SK-N-SH (cell line): ENCODE results near the gene SLC26A2. TPM values are rescaled to one million over a fixed set of nuclear protein-coding genes. Genes with fewer than 3 reads are reported as not detected.

Source experiments
- CTCF ChIA-PET: fragments of 300-600, 350-600 bp; formaldehyde crosslinking; extraction: SDS; loops from one replicate; lab custom pipeline; 2021; lab: Yijun Ruan, JAX
- POLR2A ChIA-PET: fragments of 350-600 bp; sonication (Branson Sonifier 250); formaldehyde crosslinking; extraction: SDS; loops from one replicate; lab custom pipeline; 2020; ENCODE audit warnings: antibody characterized with exemption, inconsistent platforms; lab: Yijun Ruan, JAX
- DNase-seq: peaks from one replicate; pipeline ENCODE4 v3.0.0; 2012
- H2AFZ ChIP-seq: fragments of 200-600 bp; sonication (generic); 2 replicates; pipeline ENCODE4 v1.8.1; 2016; ENCODE audit warnings: antibody characterized with exemption, mild to moderate bottlenecking, low read depth
- H3F3A ChIP-seq: fragments of 200-600 bp; sonication (generic); replicated peaks from 2 replicates; pipeline ENCODE3; 2016; ENCODE audit warnings: antibody characterized with exemption, mild to moderate bottlenecking; ENCODE audit not compliant: insufficient read depth
- H3K27ac ChIP-seq, 2 experiments: fragments of 200-500 bp in 1 of 2; fragments of 200-600 bp in 1 of 2; sonication (Bioruptor generic) in 1 of 2; sonication (generic), shearing (Covaris generic) in 1 of 2; 2 replicates each; pipeline versions ENCODE4 v1.5.1 to v1.6.1; 2014 to 2016; ENCODE audit warnings: low read depth in 2 of 2, inconsistent platforms in 1 of 2, low read length in 1 of 2, mild to moderate bottlenecking in 1 of 2, mixed read lengths in 1 of 2
- H3K27me3 ChIP-seq: fragments of 200-600 bp; sonication (generic), shearing (Covaris generic); 2 replicates; pipeline ENCODE4 v1.6.1; 2016; ENCODE audit warnings: mixed run types; ENCODE audit not compliant: insufficient read depth
- H3K36me3 ChIP-seq, 2 experiments: fragments of 200-500 bp in 1 of 2; fragments of 200-600 bp in 1 of 2; sonication (Bioruptor generic) in 1 of 2; sonication (generic) in 1 of 2; replicated peaks in 1 of 2; 2 replicates each; pipeline versions ENCODE3 to v1.5.1; 2014 to 2016; ENCODE audit warnings: low read length in 1 of 2, mild to moderate bottlenecking in 1 of 2; ENCODE audit not compliant: insufficient read depth in 2 of 2, control insufficient read depth in 1 of 2
- H3K4me1 ChIP-seq, 2 experiments: fragments of 200-500 bp in 1 of 2; fragments of 200-600 bp in 1 of 2; sonication (Bioruptor generic) in 1 of 2; sonication (generic), shearing (Covaris generic) in 1 of 2; 2 replicates each; pipeline versions ENCODE4 v1.5.1 to v1.6.1; 2014 to 2016; ENCODE audit warnings: low read depth in 1 of 2, low read length in 1 of 2, mixed run types in 1 of 2; ENCODE audit not compliant: insufficient read depth in 2 of 2, control insufficient read depth in 1 of 2
- H3K4me2 ChIP-seq: fragments of 200-600 bp; sonication (generic), shearing (Covaris generic); 2 replicates; pipeline ENCODE4 v1.6.1; 2017; ENCODE audit warnings: mixed run types
- H3K4me3 ChIP-seq, 2 experiments: fragments of 200-500 bp in 1 of 2; fragments of 200-600 bp in 1 of 2; sonication (Bioruptor generic) in 1 of 2; sonication (generic), shearing (Covaris generic) in 1 of 2; 2 replicates each; pipeline versions ENCODE4 v1.5.1 to v1.8.1; 2014 to 2016; ENCODE audit warnings: low read depth in 2 of 2, inconsistent platforms in 1 of 2, low read length in 1 of 2, mild to moderate bottlenecking in 1 of 2, mixed read lengths in 1 of 2, moderate library complexity in 1 of 2
- H3K79me2 ChIP-seq: fragments of 200-600 bp; sonication (generic); 2 replicates; pipeline ENCODE4 v1.8.1; 2017; ENCODE audit warnings: mild to moderate bottlenecking; ENCODE audit not compliant: insufficient read depth
- H3K9ac ChIP-seq: fragments of 200-600 bp; sonication (generic); 2 replicates; pipeline ENCODE4 v1.6.1; 2017; ENCODE audit warnings: mixed run types
- H3K9me2 ChIP-seq: fragments of 200-600 bp; sonication (generic); 2 replicates; pipeline ENCODE4 v1.6.1; 2017; ENCODE audit warnings: mixed run types
- H3K9me3 ChIP-seq: fragments of 200-600 bp; sonication (generic); 2 replicates; pipeline ENCODE4 v1.6.1; 2017; ENCODE audit warnings: mixed run types, mild to moderate bottlenecking, moderate library complexity
- H4K20me1 ChIP-seq: fragments of 200-600 bp; sonication (generic); 2 replicates; pipeline ENCODE4 v1.6.1; 2017; ENCODE audit warnings: mild to moderate bottlenecking, mixed run types; ENCODE audit not compliant: insufficient read depth
- EZH2phosphoT487 ChIP-seq: fragments of 200-600 bp; sonication (generic); IDR thresholded peaks from 2 replicates; pipeline ENCODE4 v1.6.1; 2017; ENCODE audit warnings: low read depth, mixed run types, mild to moderate bottlenecking, antibody characterized with exemption, moderate library complexity, borderline replicate concordance
- FOXJ3 ChIP-seq: sonication (generic); formaldehyde crosslinking; IDR thresholded peaks from 2 replicates; pipeline ENCODE4 v1.5.1; 2020; ENCODE audit warnings: mild to moderate bottlenecking, missing genetic modification reagents
- GATA2 ChIP-seq: sonication (generic); formaldehyde crosslinking; IDR thresholded peaks from 2 replicates; pipeline ENCODE4 v1.5.0; 2020; ENCODE audit warnings: mild to moderate bottlenecking, missing genetic modification reagents
- MAX ChIP-seq: IDR thresholded peaks from 2 replicates; pipeline ENCODE4 v1.4.0; 2012; ENCODE audit warnings: low read depth
- MXI1 ChIP-seq: IDR thresholded peaks from 2 replicates; pipeline ENCODE4 v1.6.1; 2012; ENCODE audit warnings: mild to moderate bottlenecking, low read depth, low read length, improper control_type of control experiment
- RCOR1 ChIP-seq: fragments of 150-350 bp; IDR thresholded peaks from 2 replicates; pipeline ENCODE4 v1.6.1; 2017; ENCODE audit warnings: antibody characterized with exemption, low read length
- TAF1 ChIP-seq: IDR thresholded peaks from 2 replicates; pipeline ENCODE4 v1.6.1; 2012; ENCODE audit warnings: low read depth, mild to moderate bottlenecking, low read length, moderate library complexity, borderline replicate concordance
- TCF12 ChIP-seq: IDR thresholded peaks from 2 replicates; pipeline ENCODE4 v1.4.0; 2012
- ZBTB33 ChIP-seq: IDR thresholded peaks from 2 replicates; pipeline ENCODE4 v1.4.0; 2012; ENCODE audit warnings: low read depth, borderline replicate concordance
- WGBS: methylation state at CpG from one replicate; pipeline ENCODE4 v1.1.6; 2017; ENCODE audit warnings: low lambda C conversion rate; 5-methylcytosine and 5-hydroxymethylcytosine counted together
- polyA plus RNA-seq, 3 experiments: library from polyadenylated mRNA; depleted of rRNA; stranded (reverse); fragments of >200 nt; gene quantifications; 2 replicates each; pipeline ENCODE4 v1.2.3, GENCODE V29; 2012
- TF ChIP-seq, protein P1 (sequence below): IDR thresholded peaks from 2 replicates; pipeline ENCODE4; 2012
- TF ChIP-seq, protein P2 (sequence below): fragments of 200-600 bp; sonication (generic); IDR thresholded peaks from 2 replicates; pipeline ENCODE4 v1.6.1; 2017; ENCODE audit warnings: antibody characterized with exemption, mild to moderate bottlenecking, moderate library complexity

Gene SLC26A2
- polyA plus RNA-seq, 1 of the 3 experiments (the other 2 are of a cell fraction): 1.3 TPM

DNA sequence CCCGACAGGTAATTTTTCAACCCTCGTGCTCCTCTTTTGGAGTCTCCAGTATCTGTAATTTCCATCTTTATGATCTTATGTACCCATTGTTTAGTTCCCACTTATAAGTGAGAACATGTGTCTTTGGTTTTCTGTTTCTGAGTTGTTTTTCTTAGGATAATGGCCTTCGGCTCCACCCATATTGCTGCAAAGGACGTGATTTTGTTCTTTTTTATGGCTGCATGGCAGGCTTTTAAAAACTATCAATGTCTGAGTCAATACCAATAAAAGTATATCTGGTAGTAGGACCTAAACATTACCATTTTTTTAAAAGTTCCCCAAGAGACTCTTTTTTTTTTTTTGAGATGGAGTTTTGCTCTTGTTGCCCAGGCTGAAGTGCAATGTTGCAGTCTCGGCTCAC, 3.9 kb upstream of the SLC26A2 start (continued):
- TF ChIP-seq RCOR1: no peak

- no peaks in the 10 kb centered on the region for H3K79me2 ChIP-seq
These were observed 2.7 kb upstream of the SLC26A2 start for GRCh38 chr5:149957855-149958254.

More at GRCh38 chr5:149957855-149958254, 2.7 kb upstream of the SLC26A2 start:
- Histone ChIP-seq H3K27me3 (no peaks in the 10 kb centered on the region), H3K9ac (no peak overlapping the region), H3K4me2 (no peak overlapping the region), H3K9me3 (no peaks in the 10 kb centered on the region), H3K4me1 (peaks cover 10 to 12% of the 10 kb centered on the region in 2 experiments; a peak in 3 of 4 replicates), H4K20me1 (no peaks in the 10 kb centered on the region), H3K4me3 (no peak overlapping the region), H2AFZ (no peak overlapping the region), H3K36me3 (no peaks in the 10 kb centered on the region), H3F3A (peaks cover 20% of the 10 kb centered on the region), H3K9me2 (no peaks in the 10 kb centered on the region), H3K27ac (no peak overlapping the region)
- CTCF ChIA-PET: interaction anchor here (0.9 to 12.1 kb wide), 11 partner anchors 9 to 321 kb away, joined by 3 to 244 read pairs (median 6); no protein-coding TSS in a partner anchor
- POLR2A ChIA-PET: no interaction called here
- WGBS: 80% methylated on average over 4 of the region's 4 CpGs
- DNase-seq: no peak
- TF ChIP-seq MAX: no peak
- no peak for TF ChIP-seq ZBTB33
- TF ChIP-seq TCF12: no peak
- TF ChIP-seq, protein P1, sequence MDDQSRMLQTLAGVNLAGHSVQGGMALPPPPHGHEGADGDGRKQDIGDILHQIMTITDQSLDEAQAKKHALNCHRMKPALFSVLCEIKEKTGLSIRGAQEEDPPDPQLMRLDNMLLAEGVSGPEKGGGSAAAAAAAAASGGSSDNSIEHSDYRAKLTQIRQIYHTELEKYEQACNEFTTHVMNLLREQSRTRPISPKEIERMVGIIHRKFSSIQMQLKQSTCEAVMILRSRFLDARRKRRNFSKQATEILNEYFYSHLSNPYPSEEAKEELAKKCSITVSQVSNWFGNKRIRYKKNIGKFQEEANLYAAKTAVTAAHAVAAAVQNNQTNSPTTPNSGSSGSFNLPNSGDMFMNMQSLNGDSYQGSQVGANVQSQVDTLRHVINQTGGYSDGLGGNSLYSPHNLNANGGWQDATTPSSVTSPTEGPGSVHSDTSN: no peak
- no peak for TF ChIP-seq MXI1
- TF ChIP-seq EZH2phosphoT487: no peak
- no peak for TF ChIP-seq TAF1
- TF ChIP-seq FOXJ3 (CRISPR knock-in tag): no peak
- TF ChIP-seq, protein P2, sequence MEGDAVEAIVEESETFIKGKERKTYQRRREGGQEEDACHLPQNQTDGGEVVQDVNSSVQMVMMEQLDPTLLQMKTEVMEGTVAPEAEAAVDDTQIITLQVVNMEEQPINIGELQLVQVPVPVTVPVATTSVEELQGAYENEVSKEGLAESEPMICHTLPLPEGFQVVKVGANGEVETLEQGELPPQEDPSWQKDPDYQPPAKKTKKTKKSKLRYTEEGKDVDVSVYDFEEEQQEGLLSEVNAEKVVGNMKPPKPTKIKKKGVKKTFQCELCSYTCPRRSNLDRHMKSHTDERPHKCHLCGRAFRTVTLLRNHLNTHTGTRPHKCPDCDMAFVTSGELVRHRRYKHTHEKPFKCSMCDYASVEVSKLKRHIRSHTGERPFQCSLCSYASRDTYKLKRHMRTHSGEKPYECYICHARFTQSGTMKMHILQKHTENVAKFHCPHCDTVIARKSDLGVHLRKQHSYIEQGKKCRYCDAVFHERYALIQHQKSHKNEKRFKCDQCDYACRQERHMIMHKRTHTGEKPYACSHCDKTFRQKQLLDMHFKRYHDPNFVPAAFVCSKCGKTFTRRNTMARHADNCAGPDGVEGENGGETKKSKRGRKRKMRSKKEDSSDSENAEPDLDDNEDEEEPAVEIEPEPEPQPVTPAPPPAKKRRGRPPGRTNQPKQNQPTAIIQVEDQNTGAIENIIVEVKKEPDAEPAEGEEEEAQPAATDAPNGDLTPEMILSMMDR: no peak
- no peak for TF ChIP-seq GATA2 (CRISPR knock-in tag)
